WTC11 (cell line): ENCODE results near the gene KRTAP3-2. TPM values are rescaled to one million over a fixed set of nuclear protein-coding genes. Genes with fewer than 3 reads are reported as not detected.

Experiments used
- ATAC-seq: fragments of 200-7000 bp; cut with Tn5 transposase; 2 replicates; pipeline ENCODE4 v1.10.0; 2021; ENCODE audit warnings: mild to moderate bottlenecking, moderate library complexity
- CTCF ChIA-PET: fragments of 300-600 bp; sonication (Branson Sonifier 250); formaldehyde crosslinking; loops from one replicate; lab custom pipeline; 2021; ENCODE audit warnings: antibody characterized with exemption; lab: Charles Lee
- POLR2A ChIA-PET: fragments of 350-600 bp; sonication (Branson Sonifier 250); formaldehyde crosslinking; loops from one replicate; lab custom pipeline; 2021; ENCODE audit warnings: antibody characterized with exemption; lab: Charles Lee
- DNase-seq: peaks from one replicate; pipeline ENCODE4 v3.0.0; 2021; ENCODE audit warnings: low spot score
- H3K27ac Mint-ChIP-seq: 2 replicates; pipeline ENCODE4 v1.8.0; 2021; ENCODE audit warnings: mixed read lengths
- H3K27me3 Mint-ChIP-seq: 2 replicates; pipeline ENCODE4 v1.8.0; 2021; ENCODE audit warnings: low read depth, mild to moderate bottlenecking, moderate library complexity, mixed read lengths
- H3K36me3 Mint-ChIP-seq: 2 replicates; pipeline ENCODE4 v1.8.0; 2021; ENCODE audit warnings: mixed read lengths
- H3K4me1 Mint-ChIP-seq: 2 replicates; pipeline ENCODE4 v1.8.0; 2022; ENCODE audit warnings: mixed read lengths
- H3K4me3 Mint-ChIP-seq: 2 replicates; pipeline ENCODE4 v1.8.0; 2021; ENCODE audit warnings: mild to moderate bottlenecking, moderate library complexity, mixed read lengths
- H3K9me3 Mint-ChIP-seq: 2 replicates; pipeline ENCODE4 v1.8.0; 2021; ENCODE audit warnings: mixed read lengths
- CBFB ChIP-seq: sonication (generic); formaldehyde crosslinking; IDR thresholded peaks from 2 replicates; pipeline ENCODE4 v1.8.1; 2022; ENCODE audit warnings: mild to moderate bottlenecking, low read depth, missing genetic modification reagents
- EMX1 ChIP-seq: fragments of 250-450 bp; sonication (Bioruptor Pico); IDR thresholded peaks from 2 replicates; pipeline ENCODE4 v1.8.0; 2021; ENCODE audit warnings: mild to moderate bottlenecking
- FOXP1 ChIP-seq: sonication (generic); formaldehyde crosslinking; IDR thresholded peaks from 2 replicates; pipeline ENCODE4 v1.8.0; 2022; ENCODE audit warnings: missing genetic modification reagents, mild to moderate bottlenecking, moderate library complexity, borderline replicate concordance
- HMGA2 ChIP-seq: fragments of 250-450 bp; sonication (Bioruptor Pico); IDR thresholded peaks from 2 replicates; pipeline ENCODE4 v1.4.0; 2021; ENCODE audit warnings: mild to moderate bottlenecking, moderate library complexity
- IRF1 ChIP-seq: sonication (generic); formaldehyde crosslinking; IDR thresholded peaks from 2 replicates; pipeline ENCODE4 v1.8.0; 2023; ENCODE audit warnings: missing genetic modification reagents
- JUN ChIP-seq: sonication (generic); formaldehyde crosslinking; IDR thresholded peaks from 2 replicates; pipeline ENCODE4 v1.8.0; 2023; ENCODE audit warnings: mild to moderate bottlenecking, missing genetic modification reagents
- NFATC4 ChIP-seq: fragments of 250-450 bp; sonication (Bioruptor Pico); IDR thresholded peaks from 2 replicates; pipeline ENCODE4 v1.9.0; 2021; ENCODE audit warnings: mild to moderate bottlenecking
- NR1H2 ChIP-seq: sonication (generic); formaldehyde crosslinking; IDR thresholded peaks from 2 replicates; pipeline ENCODE4 v1.9.0; 2021; ENCODE audit warnings: mild to moderate bottlenecking, moderate library complexity, missing genetic modification reagents
- NR2C2 ChIP-seq: sonication (generic); formaldehyde crosslinking; IDR thresholded peaks from 2 replicates; pipeline ENCODE4 v1.8.0; 2022; ENCODE audit warnings: mild to moderate bottlenecking, missing genetic modification reagents
- NR3C1 ChIP-seq: sonication (generic); formaldehyde crosslinking; conservative IDR thresholded peaks from 2 replicates; pipeline ENCODE4 v1.8.1; 2023; ENCODE audit warnings: low read depth, mild to moderate bottlenecking, missing genetic modification reagents
- OVOL2 ChIP-seq: fragments of 250-450 bp; sonication (Bioruptor Pico); IDR thresholded peaks from 2 replicates; pipeline ENCODE4 v1.9.0; 2021; ENCODE audit warnings: mild to moderate bottlenecking, borderline replicate concordance
- RORB ChIP-seq: fragments of 250-450 bp; sonication (Bioruptor Pico); IDR thresholded peaks from 2 replicates; pipeline ENCODE4 v1.9.0; 2021; ENCODE audit warnings: mild to moderate bottlenecking
- SOX15 ChIP-seq: fragments of 250-450 bp; sonication (Bioruptor Pico); IDR thresholded peaks from 2 replicates; pipeline ENCODE4 v1.9.0; 2021; ENCODE audit warnings: mild to moderate bottlenecking
- ZNF263 ChIP-seq: sonication (generic); formaldehyde crosslinking; IDR thresholded peaks from 2 replicates; pipeline ENCODE4 v1.8.1; 2022; ENCODE audit warnings: low read depth, mild to moderate bottlenecking, moderate library complexity, missing genetic modification reagents
- ZNF416 ChIP-seq: fragments of 250-450 bp; sonication (Bioruptor Pico); IDR thresholded peaks from 2 replicates; pipeline ENCODE4 v1.9.0; 2021; ENCODE audit warnings: mild to moderate bottlenecking, inconsistent platforms
- ZNF425 ChIP-seq: fragments of 250-450 bp; sonication (Bioruptor Pico); conservative IDR thresholded peaks from 2 replicates; pipeline ENCODE4 v1.9.0; 2021; ENCODE audit warnings: mild to moderate bottlenecking
- ZNF532 ChIP-seq: fragments of 250-450 bp; sonication (Bioruptor Pico); IDR thresholded peaks from 2 replicates; pipeline ENCODE4 v1.9.0; 2021; ENCODE audit warnings: mild to moderate bottlenecking, borderline replicate concordance
- total RNA-seq: library from RNA; stranded (reverse); gene quantifications from 3 replicates; pipeline ENCODE4 v1.2.3, GENCODE V29; 2021
- TF ChIP-seq, protein P1 (sequence below): fragments of 250-450 bp; sonication (Bioruptor Pico); IDR thresholded peaks from 2 replicates; pipeline ENCODE4 v2.1.2; 2022; ENCODE audit warnings: mild to moderate bottlenecking, moderate library complexity
- TF ChIP-seq, protein P2 (sequence below): sonication (generic); formaldehyde crosslinking; IDR thresholded peaks from 2 replicates; pipeline ENCODE4 v1.8.1; 2022; ENCODE audit warnings: low read depth, mild to moderate bottlenecking, moderate library complexity, missing genetic modification reagents, borderline replicate concordance
- TF ChIP-seq, protein P3 (sequence below): sonication (generic); formaldehyde crosslinking; IDR thresholded peaks from 2 replicates; pipeline ENCODE4 v1.8.0; 2022; ENCODE audit warnings: mild to moderate bottlenecking, missing genetic modification reagents

Gene KRTAP3-2
- total RNA-seq, 1 experiment from 2014 or later = not detected

- H3K27me3 Mint-ChIP-seq = no peaks in the 10 kb centered on the region
- H3K27ac Mint-ChIP-seq = no peak overlapping the region
- peaks cover 2% of the 10 kb centered on the region; the same call in 1 of the 2 replicates for H3K4me1 Mint-ChIP-seq
- TF ChIP-seq, protein P1, sequence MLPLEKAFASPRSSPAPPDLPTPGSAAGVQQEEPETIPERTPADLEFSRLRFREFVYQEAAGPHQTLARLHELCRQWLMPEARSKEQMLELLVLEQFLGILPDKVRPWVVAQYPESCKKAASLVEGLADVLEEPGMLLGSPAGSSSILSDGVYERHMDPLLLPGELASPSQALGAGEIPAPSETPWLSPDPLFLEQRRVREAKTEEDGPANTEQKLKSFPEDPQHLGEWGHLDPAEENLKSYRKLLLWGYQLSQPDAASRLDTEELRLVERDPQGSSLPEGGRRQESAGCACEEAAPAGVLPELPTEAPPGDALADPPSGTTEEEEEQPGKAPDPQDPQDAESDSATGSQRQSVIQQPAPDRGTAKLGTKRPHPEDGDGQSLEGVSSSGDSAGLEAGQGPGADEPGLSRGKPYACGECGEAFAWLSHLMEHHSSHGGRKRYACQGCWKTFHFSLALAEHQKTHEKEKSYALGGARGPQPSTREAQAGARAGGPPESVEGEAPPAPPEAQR (CRISPR knock-in tag) = no peak
- DNase-seq (no peak), ATAC-seq (no peak)
- CTCF ChIA-PET = interaction anchor here (0.5 kb wide), 1 partner anchor 630 kb away, joined by 3 read pairs; no protein-coding TSS in a partner anchor
- H3K36me3 Mint-ChIP-seq = no peaks in the 10 kb centered on the region
- POLR2A ChIA-PET = no interaction called here
- H3K9me3 Mint-ChIP-seq = peaks cover 11% of the 10 kb centered on the region
- no peak overlapping the region for H3K4me3 Mint-ChIP-seq
These were observed 12.8 kb downstream of the KRTAP3-2 start for GRCh38 chr17:40986920-40987319.

- Mint-ChIP-seq H3K4me3 (no peak within 1 kb of the TSS), H3K4me1 (peaks cover 17% of the 10 kb centered on the region), H3K36me3 (no peaks in the 10 kb centered on the region), H3K9me3 (peaks cover 5% of the 10 kb centered on the region), H3K27me3 (no peaks in the 10 kb centered on the region), H3K27ac (no peak within 1 kb of the TSS)
- POLR2A ChIA-PET = no interaction called here
- DNase-seq = no peak
- TF ChIP-seq NR2C2 (CRISPR knock-in tag) (no peak), ZNF532 (CRISPR knock-in tag) (no peak), RORB (CRISPR knock-in tag) (no peak), JUN (CRISPR knock-in tag) (no peak)
- TF ChIP-seq, protein P2, sequence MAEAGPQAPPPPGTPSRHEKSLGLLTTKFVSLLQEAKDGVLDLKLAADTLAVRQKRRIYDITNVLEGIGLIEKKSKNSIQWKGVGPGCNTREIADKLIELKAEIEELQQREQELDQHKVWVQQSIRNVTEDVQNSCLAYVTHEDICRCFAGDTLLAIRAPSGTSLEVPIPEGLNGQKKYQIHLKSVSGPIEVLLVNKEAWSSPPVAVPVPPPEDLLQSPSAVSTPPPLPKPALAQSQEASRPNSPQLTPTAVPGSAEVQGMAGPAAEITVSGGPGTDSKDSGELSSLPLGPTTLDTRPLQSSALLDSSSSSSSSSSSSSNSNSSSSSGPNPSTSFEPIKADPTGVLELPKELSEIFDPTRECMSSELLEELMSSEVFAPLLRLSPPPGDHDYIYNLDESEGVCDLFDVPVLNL (CRISPR knock-in tag) = no peak
- ATAC-seq = no peak
- CTCF ChIA-PET = interaction anchor here (0.5 to 0.7 kb wide), 2 partner anchors 21 to 680 kb away, joined by 3 read pairs; no protein-coding TSS in a partner anchor
These were observed 15.5 kb downstream of the KRTAP3-2 start, which contains the start of gene KRT40 for GRCh38 chr17:40984226-40984625. KRT40 (minus strand) TSS chr17:40984326; CDS start chr17:40984273, 53 bp downstream.

DNA sequence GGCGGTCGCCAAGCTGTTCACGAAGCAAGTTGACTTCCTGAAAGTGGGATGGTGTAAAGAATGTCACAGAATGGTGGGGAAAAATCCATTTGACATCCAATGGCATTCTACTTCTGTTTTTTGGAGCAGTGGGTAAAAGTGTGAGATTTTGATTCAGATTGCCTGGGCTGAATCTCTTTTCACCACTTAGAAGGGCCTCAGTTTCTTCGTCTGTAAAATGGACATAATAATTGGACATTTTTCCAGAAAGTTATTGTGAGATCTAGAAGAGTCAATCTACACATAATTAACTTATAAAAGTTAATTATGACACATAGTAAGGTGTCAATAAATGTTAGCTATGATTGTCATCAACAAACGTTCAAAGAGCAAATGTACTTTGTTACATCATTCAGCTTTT lies 18.6 kb downstream of the KRTAP3-2 start:
- H3K4me1 Mint-ChIP-seq = peaks cover 15% of the 10 kb centered on the region
- no peaks in the 10 kb centered on the region for H3K9me3 Mint-ChIP-seq
- no peak for DNase-seq

More for the DNA sequence above, 18.6 kb downstream of the KRTAP3-2 start:
- ChIA-PET CTCF (interaction anchor here (1.0 kb wide), 1 partner anchor 567 kb away, joined by 3 read pairs; no protein-coding TSS in a partner anchor), POLR2A (interaction anchor here (0.5 kb wide), 1 partner anchor 58 kb away, joined by 5 read pairs; no protein-coding TSS in a partner anchor)
- Mint-ChIP-seq H3K4me3 (no peak overlapping the region), H3K36me3 (no peaks in the 10 kb centered on the region), H3K27me3 (no peaks in the 10 kb centered on the region), H3K27ac (no peak overlapping the region)
- TF ChIP-seq, protein P3, sequence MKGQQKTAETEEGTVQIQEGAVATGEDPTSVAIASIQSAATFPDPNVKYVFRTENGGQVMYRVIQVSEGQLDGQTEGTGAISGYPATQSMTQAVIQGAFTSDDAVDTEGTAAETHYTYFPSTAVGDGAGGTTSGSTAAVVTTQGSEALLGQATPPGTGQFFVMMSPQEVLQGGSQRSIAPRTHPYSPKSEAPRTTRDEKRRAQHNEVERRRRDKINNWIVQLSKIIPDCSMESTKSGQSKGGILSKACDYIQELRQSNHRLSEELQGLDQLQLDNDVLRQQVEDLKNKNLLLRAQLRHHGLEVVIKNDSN (CRISPR knock-in tag) = no peak
- no peak for TF ChIP-seq CBFB (CRISPR knock-in tag)
- TF ChIP-seq SOX15 = no peak
- TF ChIP-seq ZNF416 (CRISPR knock-in tag) = no peak
- TF ChIP-seq NR1H2 (CRISPR knock-in tag) = no peak
- TF ChIP-seq NR3C1 (CRISPR knock-in tag) = no peak
- TF ChIP-seq FOXP1 = no peak
- TF ChIP-seq IRF1 (CRISPR knock-in tag) = no peak
- TF ChIP-seq HMGA2 (CRISPR knock-in tag) = no peak
- TF ChIP-seq NFATC4 (CRISPR knock-in tag) = no peak
- no peak for TF ChIP-seq ZNF263 (CRISPR knock-in tag)
- TF ChIP-seq OVOL2 (CRISPR knock-in tag) = no peak
- TF ChIP-seq EMX1 (CRISPR knock-in tag) = no peak
- TF ChIP-seq ZNF425 (CRISPR knock-in tag) = no peak
- ATAC-seq = no peak
